Measurements from ENCODE around the gene PNPLA3. TPM values are rescaled to one million over a fixed set of nuclear protein-coding genes. Genes with fewer than 3 reads are reported as not detected.
A peak's percentile ranks its signal among the peaks of the same experiment; 100 is the strongest.

The PNPLA3 gene
- polyA plus RNA-seq, 1 donor (not counting 4 experiments of a cell fraction or from before 2014, with no cell fraction given): 12.0 TPM

DNA sequence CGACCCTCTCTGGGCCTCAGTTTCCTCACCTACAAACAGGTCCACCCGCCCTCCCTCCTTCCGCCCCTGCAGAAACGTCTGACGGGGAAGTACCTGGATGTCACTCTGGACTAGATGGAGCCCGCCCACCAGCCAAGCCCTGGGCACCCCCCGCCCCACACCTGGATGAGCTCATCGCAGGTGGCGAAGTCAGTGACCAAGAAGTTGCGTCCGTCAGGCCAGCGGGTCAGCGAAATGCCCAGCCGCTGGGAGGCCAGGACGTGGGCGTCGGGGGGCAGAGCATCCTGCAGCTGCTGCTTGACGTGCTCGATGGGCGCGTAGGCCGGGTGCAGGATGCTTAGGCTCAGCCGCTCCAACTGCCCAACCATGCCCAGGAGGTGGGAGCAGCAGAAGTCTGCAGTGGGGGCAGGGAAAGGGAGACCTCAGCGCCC, 32.7 kb upstream of the PNPLA3 start:
- peak overlapping the region; percentile 50 for H3K4me2 ChIP-seq (ENCODE audit: control insufficient read depth, extremely low read depth, insufficient read depth, low read depth, low read length)
- H3K9me1 ChIP-seq (ENCODE audit: control insufficient read depth, extremely low read depth, insufficient read depth, low read length): no peaks in the 10 kb centered on the region
- no peak overlapping the region for H3K4me3 ChIP-seq (ENCODE audit: control insufficient read depth in 2 of 3, extremely low read depth in 1 of 3, insufficient read depth in 2 of 3, low read depth in 1 of 3, low read length in 3 of 3)
- no peak overlapping the region for H3K9ac ChIP-seq (ENCODE audit: control insufficient read depth, extremely low read depth, insufficient read depth, low read length)
- FAIRE-seq: no peak
- no peak overlapping the region for H3K27ac ChIP-seq (ENCODE audit: control insufficient read depth, insufficient read depth, low read length)
- H3K36me3 ChIP-seq (ENCODE audit: control insufficient read depth in 2 of 2, extremely low read depth in 1 of 2, insufficient read depth in 2 of 2, low read length in 2 of 2): no peaks in the 10 kb centered on the region
- dilution Hi-C loops (cut with MboI; ENCODE audit: extremely low pct_ligation_motif_present, low sequenced_read_pairs): no loop called here
- no peak overlapping the region for H2AFZ ChIP-seq (ENCODE audit: control insufficient read depth, low read length)
- no peaks in the 10 kb centered on the region for H4K20me1 ChIP-seq (ENCODE audit: control insufficient read depth, extremely low read depth, insufficient read depth, low read length)
- H3K27me3 ChIP-seq (ENCODE audit: control insufficient read depth, extremely low read depth, insufficient read depth, low read length): peaks cover 51% of the 10 kb centered on the region
- no peak for TF ChIP-seq CTCF (optimal IDR thresholded peaks at IDR 0.05 in 1 of 3, IDR thresholded peaks at IDR 0.05 in 1 of 3, conservative IDR thresholded peaks at IDR 0.05 in 1 of 3; ENCODE audit: extremely low read depth in 1 of 3, insufficient read depth in 2 of 3, low read length in 3 of 3)
- no peaks in the 10 kb centered on the region for H3K9me3 ChIP-seq (ENCODE audit: control insufficient read depth, low read depth, low read length)
- no peak for DNase-seq (ENCODE audit: low read depth, low spot score)
- no peaks in the 10 kb centered on the region for H3K79me2 ChIP-seq (ENCODE audit: control insufficient read depth, insufficient read depth, low read length)
- peaks cover 5% of the 10 kb centered on the region for H3K4me1 ChIP-seq (ENCODE audit: control insufficient read depth, extremely low read depth, insufficient read depth, low read length)

DNA sequence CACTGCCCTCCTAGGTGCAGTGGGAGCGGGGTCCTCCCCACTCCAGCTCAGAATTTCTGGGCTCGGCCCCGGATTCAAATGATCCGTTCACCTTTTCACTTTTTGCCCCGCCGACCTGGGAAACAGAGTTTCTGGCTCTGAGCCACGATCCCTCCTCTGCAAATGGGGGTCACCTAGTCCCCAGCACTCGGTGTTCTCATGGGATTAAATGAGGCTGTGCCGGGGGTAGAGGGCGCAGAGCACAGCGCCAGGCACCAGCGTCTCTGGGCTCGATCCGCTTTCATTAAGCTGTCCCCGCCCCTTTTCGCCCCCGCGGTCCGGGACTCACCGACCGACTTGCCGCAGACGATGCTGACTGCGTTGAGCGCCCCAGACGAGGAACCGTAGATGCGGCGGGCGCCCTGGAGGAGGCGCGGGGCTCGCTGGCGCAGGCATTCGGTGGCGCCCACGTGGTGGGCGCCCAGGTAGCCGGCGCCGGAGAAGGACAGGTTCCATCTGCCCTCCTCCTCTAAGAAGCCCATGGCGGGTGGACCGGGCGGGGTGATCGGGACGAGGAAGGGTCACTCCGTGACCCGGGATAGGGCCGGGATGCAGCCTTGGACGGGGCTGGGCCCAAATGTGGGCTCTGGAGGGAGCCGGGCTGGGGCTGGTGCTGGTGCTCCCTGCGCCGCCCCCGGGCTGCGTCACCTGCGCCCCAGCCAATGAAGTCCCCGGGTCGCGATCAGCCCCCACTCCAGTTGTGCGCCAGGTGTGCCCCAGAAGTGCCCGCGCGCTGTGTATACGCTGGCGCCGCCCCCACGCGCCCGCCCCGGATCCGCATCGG, 32.0 kb upstream of the PNPLA3 start, which contains the start of gene PNPLA5:
TSS of gene PNPLA5 (minus strand) at position 654 of the 823 bp plus-strand sequence. CDS start at position 521, 133 bp downstream.
- peaks cover 50% of the 10 kb centered on the region for H3K27me3 ChIP-seq (ENCODE audit: control insufficient read depth, extremely low read depth, insufficient read depth, low read length)
- no peaks in the 10 kb centered on the region for H3K9me1 ChIP-seq (ENCODE audit: control insufficient read depth, extremely low read depth, insufficient read depth, low read length)
- no peak within 1 kb of the TSS for H3K27ac ChIP-seq (ENCODE audit: control insufficient read depth, insufficient read depth, low read length)
- peak within 1 kb of the TSS; percentile 50 for H3K4me2 ChIP-seq (ENCODE audit: control insufficient read depth, extremely low read depth, insufficient read depth, low read depth, low read length)
- peak within 1 kb of the TSS in 2 of 3 experiments; percentile 14 to 36 for H3K4me3 ChIP-seq (ENCODE audit: control insufficient read depth in 2 of 3, extremely low read depth in 1 of 3, insufficient read depth in 2 of 3, low read depth in 1 of 3, low read length in 3 of 3)
- dilution Hi-C loops (cut with MboI; ENCODE audit: extremely low pct_ligation_motif_present, low sequenced_read_pairs): no loop called here
- H3K79me2 ChIP-seq (ENCODE audit: control insufficient read depth, insufficient read depth, low read length): no peaks in the 10 kb centered on the region
- TF ChIP-seq EZH2 (IDR thresholded peaks at IDR 0.05; ENCODE audit: low read length) (peak; percentile 75), CTCF (optimal IDR thresholded peaks at IDR 0.05 in 1 of 3, IDR thresholded peaks at IDR 0.05 in 1 of 3, conservative IDR thresholded peaks at IDR 0.05 in 1 of 3; ENCODE audit: extremely low read depth in 1 of 3, insufficient read depth in 2 of 3, low read length in 3 of 3) (no peak)
- peaks cover 5% of the 10 kb centered on the region for H3K4me1 ChIP-seq (ENCODE audit: control insufficient read depth, extremely low read depth, insufficient read depth, low read length)
- no peak for FAIRE-seq
- H2AFZ ChIP-seq (ENCODE audit: control insufficient read depth, low read length): no peak within 1 kb of the TSS
- no peaks in the 10 kb centered on the region for H4K20me1 ChIP-seq (ENCODE audit: control insufficient read depth, extremely low read depth, insufficient read depth, low read length)
- no peak within 1 kb of the TSS for H3K9ac ChIP-seq (ENCODE audit: control insufficient read depth, extremely low read depth, insufficient read depth, low read length)
- no peaks in the 10 kb centered on the region for H3K36me3 ChIP-seq (ENCODE audit: control insufficient read depth in 2 of 2, extremely low read depth in 1 of 2, insufficient read depth in 2 of 2, low read length in 2 of 2)
- DNase-seq (ENCODE audit: low read depth, low spot score): no peak
- no peaks in the 10 kb centered on the region for H3K9me3 ChIP-seq (ENCODE audit: control insufficient read depth, low read depth, low read length)

All from keratinocyte (primary cell).